ENCODE results near the gene NEK3.

The NEK3 gene

DNA sequence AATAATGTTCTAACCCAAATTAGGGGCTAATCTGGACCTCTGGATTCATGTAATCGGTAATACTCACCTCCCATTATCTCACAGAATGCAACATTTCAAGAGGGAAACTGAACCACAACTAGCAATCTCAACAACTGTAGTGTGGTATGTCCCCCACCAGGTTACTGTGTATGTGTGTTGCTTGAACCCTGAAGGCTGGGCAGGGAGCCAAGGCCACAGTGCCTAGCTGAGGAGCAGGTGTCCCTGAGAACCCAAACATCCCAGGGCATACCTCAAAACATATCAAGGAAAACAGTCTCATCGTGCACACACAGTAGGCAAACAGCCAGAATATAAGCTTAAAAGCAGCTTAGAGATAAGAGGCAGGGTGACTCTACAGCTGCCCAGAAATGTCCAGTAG, 20.5 kb upstream of the NEK3 start:
- no peak for TF ChIP-seq REST (IDR thresholded peaks at IDR 0.05; ENCODE audit: insufficient read depth in 1 of 2, low read depth in 2 of 2, low read length in 2 of 2)
- no peak for TF ChIP-seq POLR2AphosphoS5 (IDR thresholded peaks at IDR 0.05; ENCODE audit: low read depth, low read length)
- no peak for TF ChIP-seq FOXP2 (optimal IDR thresholded peaks at IDR 0.05; ENCODE audit: borderline replicate concordance, extremely low read depth, extremely low read length, insufficient read depth)
- no peak for TF ChIP-seq SIN3A (IDR thresholded peaks at IDR 0.05; ENCODE audit: borderline replicate concordance, insufficient read depth, low read length)
- TF ChIP-seq TAF1 (IDR thresholded peaks at IDR 0.05; ENCODE audit: borderline replicate concordance, insufficient read depth, low read length) = no peak

DNA sequence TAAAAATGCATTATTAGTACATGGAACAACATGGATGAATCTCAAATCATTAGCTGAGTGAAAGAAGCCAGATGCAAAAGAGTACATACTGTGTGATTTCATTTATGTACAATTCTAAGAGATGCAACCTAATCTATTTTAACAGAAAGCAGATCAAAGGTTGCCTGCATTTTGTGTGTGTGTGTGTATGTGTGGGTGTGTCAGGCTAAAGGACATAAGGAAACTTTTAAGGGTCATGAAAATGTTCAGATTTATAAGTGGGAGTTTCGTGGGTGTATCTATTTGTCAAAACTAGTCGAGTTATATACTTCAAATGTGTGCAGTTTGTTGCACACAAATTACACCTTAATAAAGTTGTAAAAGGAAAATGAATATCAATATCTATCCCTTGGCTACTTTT, 17.9 kb upstream of the NEK3 start:
- no peak for TF ChIP-seq POLR2AphosphoS5 (IDR thresholded peaks at IDR 0.05; ENCODE audit: low read depth, low read length)
- no peak for TF ChIP-seq FOXP2 (optimal IDR thresholded peaks at IDR 0.05; ENCODE audit: borderline replicate concordance, extremely low read depth, extremely low read length, insufficient read depth)
- no peak for TF ChIP-seq SIN3A (IDR thresholded peaks at IDR 0.05; ENCODE audit: borderline replicate concordance, insufficient read depth, low read length)
- TF ChIP-seq REST (IDR thresholded peaks at IDR 0.05; ENCODE audit: insufficient read depth in 1 of 2, low read depth in 2 of 2, low read length in 2 of 2) = no peak
- no peak for TF ChIP-seq TAF1 (IDR thresholded peaks at IDR 0.05; ENCODE audit: borderline replicate concordance, insufficient read depth, low read length)

- TF ChIP-seq FOXP2 (optimal IDR thresholded peaks at IDR 0.05; ENCODE audit: borderline replicate concordance, extremely low read depth, extremely low read length, insufficient read depth) = no peak
- no peak for TF ChIP-seq SIN3A (IDR thresholded peaks at IDR 0.05; ENCODE audit: borderline replicate concordance, insufficient read depth, low read length)
- TF ChIP-seq TAF1 (IDR thresholded peaks at IDR 0.05; ENCODE audit: borderline replicate concordance, insufficient read depth, low read length) = no peak
- TF ChIP-seq REST (IDR thresholded peaks at IDR 0.05; ENCODE audit: insufficient read depth in 1 of 2, low read depth in 2 of 2, low read length in 2 of 2) = no peak
- no peak for TF ChIP-seq POLR2AphosphoS5 (IDR thresholded peaks at IDR 0.05; ENCODE audit: low read depth, low read length)
Observed at GRCh38 chr13:52173373-52173772, 14.0 kb upstream of the NEK3 start.

DNA sequence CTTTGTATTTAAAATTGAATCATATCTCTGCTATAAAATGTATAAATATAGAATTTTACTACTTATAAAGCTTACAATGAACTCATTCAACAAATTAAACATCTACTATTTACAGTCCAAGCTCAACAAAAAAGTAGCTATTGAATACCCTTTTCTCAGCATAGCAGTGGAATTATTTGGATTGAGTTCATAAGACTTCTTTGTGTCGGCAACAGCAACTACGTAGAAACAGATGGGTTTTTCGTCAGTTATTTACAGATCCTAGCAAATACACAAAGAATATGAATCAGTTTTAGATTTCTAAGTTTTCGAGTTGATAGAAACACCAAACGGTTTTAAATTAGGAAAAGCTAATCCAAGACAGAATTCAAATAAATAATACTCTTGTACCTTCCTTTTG, 10.4 kb upstream of the NEK3 start:
- TF ChIP-seq SIN3A (IDR thresholded peaks at IDR 0.05; ENCODE audit: borderline replicate concordance, insufficient read depth, low read length) = no peak
- no peak for TF ChIP-seq POLR2AphosphoS5 (IDR thresholded peaks at IDR 0.05; ENCODE audit: low read depth, low read length)
- no peak for TF ChIP-seq FOXP2 (optimal IDR thresholded peaks at IDR 0.05; ENCODE audit: borderline replicate concordance, extremely low read depth, extremely low read length, insufficient read depth)
- no peak for TF ChIP-seq TAF1 (IDR thresholded peaks at IDR 0.05; ENCODE audit: borderline replicate concordance, insufficient read depth, low read length)
- TF ChIP-seq REST (IDR thresholded peaks at IDR 0.05; ENCODE audit: insufficient read depth in 1 of 2, low read depth in 2 of 2, low read length in 2 of 2) = no peak

DNA sequence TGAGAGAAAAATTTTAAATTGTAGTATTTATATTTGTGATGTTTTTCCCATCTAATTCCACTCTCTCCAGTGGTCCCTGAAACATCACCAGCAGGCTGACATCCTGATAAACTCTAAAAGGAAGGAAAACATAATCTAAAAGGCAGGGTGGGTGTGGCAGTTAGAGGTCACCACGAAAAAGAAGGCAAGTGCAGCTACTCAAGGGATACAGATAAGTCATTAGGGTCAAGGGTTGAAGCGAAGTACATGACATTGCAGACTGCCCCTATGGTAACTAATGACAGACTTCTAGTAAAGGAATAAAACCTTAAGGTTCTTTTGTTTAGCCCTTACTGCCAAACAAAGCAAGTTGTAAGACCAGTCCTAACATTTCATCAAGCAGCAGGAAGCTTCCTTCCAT, 6.0 kb upstream of the NEK3 start:
- no peak for TF ChIP-seq TAF1 (IDR thresholded peaks at IDR 0.05; ENCODE audit: borderline replicate concordance, insufficient read depth, low read length)
- TF ChIP-seq POLR2AphosphoS5 (IDR thresholded peaks at IDR 0.05; ENCODE audit: low read depth, low read length) = no peak
- no peak for TF ChIP-seq FOXP2 (optimal IDR thresholded peaks at IDR 0.05; ENCODE audit: borderline replicate concordance, extremely low read depth, extremely low read length, insufficient read depth)
- no peak for TF ChIP-seq SIN3A (IDR thresholded peaks at IDR 0.05; ENCODE audit: borderline replicate concordance, insufficient read depth, low read length)
- TF ChIP-seq REST (IDR thresholded peaks at IDR 0.05; ENCODE audit: insufficient read depth in 1 of 2, low read depth in 2 of 2, low read length in 2 of 2) = no peak

Measured in PFSK-1 (cell line).